ENCODE measurements around the gene DMD. TPM values are rescaled to one million over a fixed set of nuclear protein-coding genes. Genes with fewer than 3 reads are reported as not detected.

The DMD gene
- total RNA-seq, 3 donors from 2014 or later, result 11.2 to 140 (median 12.6) TPM

DNA sequence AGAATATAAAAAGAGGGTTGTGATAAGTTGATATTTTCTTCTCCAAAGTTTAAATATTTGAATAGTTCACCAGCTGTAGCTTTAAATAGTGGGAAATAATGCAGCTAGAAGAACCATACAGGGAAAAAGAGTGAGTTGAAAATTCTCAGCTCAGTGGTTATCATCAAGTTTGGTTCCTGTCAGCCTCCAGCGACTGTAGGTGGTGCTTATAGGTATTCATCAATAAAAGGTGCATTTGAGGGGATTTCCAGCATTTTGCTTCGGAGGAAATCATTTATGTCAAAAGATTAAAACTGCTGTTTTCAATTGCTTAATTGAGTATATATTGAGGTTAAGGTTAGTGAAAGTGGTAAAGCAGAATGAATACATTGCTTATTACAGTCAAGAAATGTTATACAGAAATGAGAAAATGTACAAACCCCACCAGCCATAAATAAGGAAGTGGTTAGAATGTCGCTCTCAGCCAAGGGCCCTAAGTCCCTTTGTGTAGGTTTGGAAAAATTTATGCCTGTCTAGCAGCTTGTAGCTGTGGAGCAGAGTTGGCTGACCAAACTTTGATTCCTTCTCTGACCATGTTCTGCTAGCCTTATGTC, 1606.6 kb downstream of the DMD start:
- TF ChIP-seq, protein P1, sequence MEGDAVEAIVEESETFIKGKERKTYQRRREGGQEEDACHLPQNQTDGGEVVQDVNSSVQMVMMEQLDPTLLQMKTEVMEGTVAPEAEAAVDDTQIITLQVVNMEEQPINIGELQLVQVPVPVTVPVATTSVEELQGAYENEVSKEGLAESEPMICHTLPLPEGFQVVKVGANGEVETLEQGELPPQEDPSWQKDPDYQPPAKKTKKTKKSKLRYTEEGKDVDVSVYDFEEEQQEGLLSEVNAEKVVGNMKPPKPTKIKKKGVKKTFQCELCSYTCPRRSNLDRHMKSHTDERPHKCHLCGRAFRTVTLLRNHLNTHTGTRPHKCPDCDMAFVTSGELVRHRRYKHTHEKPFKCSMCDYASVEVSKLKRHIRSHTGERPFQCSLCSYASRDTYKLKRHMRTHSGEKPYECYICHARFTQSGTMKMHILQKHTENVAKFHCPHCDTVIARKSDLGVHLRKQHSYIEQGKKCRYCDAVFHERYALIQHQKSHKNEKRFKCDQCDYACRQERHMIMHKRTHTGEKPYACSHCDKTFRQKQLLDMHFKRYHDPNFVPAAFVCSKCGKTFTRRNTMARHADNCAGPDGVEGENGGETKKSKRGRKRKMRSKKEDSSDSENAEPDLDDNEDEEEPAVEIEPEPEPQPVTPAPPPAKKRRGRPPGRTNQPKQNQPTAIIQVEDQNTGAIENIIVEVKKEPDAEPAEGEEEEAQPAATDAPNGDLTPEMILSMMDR (IDR thresholded peaks at IDR 0.05), result no peak

GRCh38 chrX:31603411-31604120, 1607.8 kb downstream of the DMD start:
- intact Hi-C loops (cut with DNase I, micrococcal nuclease), result no loop called here
- Histone ChIP-seq H3K4me3 (no peak overlapping the region), H3K36me3 (ENCODE audit: low read depth) (no peaks in the 10 kb centered on the region), H3K9me3 (no peaks in the 10 kb centered on the region), H3K4me1 (ENCODE audit: low read depth) (no peaks in the 10 kb centered on the region)
- TF ChIP-seq, protein P1 (IDR thresholded peaks at IDR 0.05), result no peak
- ATAC-seq, result peak; percentile 59
- peak in 1 of 3 donors; percentile 4 for DNase-seq

More for the DNA sequence above, 1606.6 kb downstream of the DMD start:
- Histone ChIP-seq H3K4me3 (no peak overlapping the region), H3K4me1 (ENCODE audit: low read depth) (no peaks in the 10 kb centered on the region), H3K36me3 (ENCODE audit: low read depth) (no peaks in the 10 kb centered on the region), H3K9me3 (no peaks in the 10 kb centered on the region)
- intact Hi-C loops (cut with DNase I, micrococcal nuclease), result no loop called here
- no peak for DNase-seq
- no peak for ATAC-seq

GRCh38 chrX:31600823-31601222, 1610.5 kb downstream of the DMD start:
- no peaks in the 10 kb centered on the region for H3K4me1 ChIP-seq (ENCODE audit: low read depth)
- no peaks in the 10 kb centered on the region for H3K36me3 ChIP-seq (ENCODE audit: low read depth)
- DNase-seq (no peak), ATAC-seq (no peak)
- intact Hi-C loops (cut with DNase I, micrococcal nuclease), result no loop called here
- TF ChIP-seq, protein P1 (IDR thresholded peaks at IDR 0.05), result no peak
- H3K9me3 ChIP-seq, result no peaks in the 10 kb centered on the region
- H3K4me3 ChIP-seq, result no peak overlapping the region

DNA sequence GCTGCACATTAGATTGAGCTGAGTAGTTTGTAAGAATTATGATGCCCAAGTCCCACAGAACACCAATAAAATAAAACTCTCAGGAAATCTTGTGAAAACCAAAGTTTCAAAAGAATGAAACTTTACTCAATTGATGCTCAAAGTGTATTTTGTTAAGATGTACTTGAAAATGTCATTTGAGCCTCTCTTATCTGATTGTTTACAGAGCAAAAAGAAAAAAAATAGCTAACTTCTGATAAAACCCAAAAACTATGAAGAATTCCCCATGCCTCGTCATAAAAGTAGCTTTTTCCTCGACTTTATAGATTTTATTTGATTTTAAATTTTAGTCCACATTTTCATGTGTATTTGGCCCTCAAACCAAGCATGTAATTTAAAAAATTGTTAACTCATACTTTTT, 1618.0 kb downstream of the DMD start:
- Histone ChIP-seq H3K4me3 (no peak overlapping the region), H3K4me1 (ENCODE audit: low read depth) (no peaks in the 10 kb centered on the region), H3K36me3 (ENCODE audit: low read depth) (no peaks in the 10 kb centered on the region), H3K9me3 (no peaks in the 10 kb centered on the region)
- DNase-seq (no peak), ATAC-seq (no peak)
- intact Hi-C loops (cut with DNase I, micrococcal nuclease), result no loop called here
- TF ChIP-seq, protein P1 (IDR thresholded peaks at IDR 0.05), result no peak

- DNase-seq, result no peak
- Histone ChIP-seq H3K9me3 (no peaks in the 10 kb centered on the region), H3K36me3 (ENCODE audit: low read depth) (no peaks in the 10 kb centered on the region), H3K4me3 (no peak overlapping the region), H3K4me1 (ENCODE audit: low read depth) (no peaks in the 10 kb centered on the region)
- intact Hi-C loops (cut with DNase I, micrococcal nuclease), result no loop called here
- ATAC-seq, result no peak
- TF ChIP-seq, protein P1 (IDR thresholded peaks at IDR 0.05), result no peak
These were observed 1620.0 kb downstream of the DMD start for GRCh38 chrX:31591355-31591754.
